AG04450 (cell line): ENCODE results near the gene ANKRA2. TPM values are rescaled to one million over a fixed set of nuclear protein-coding genes. Genes with fewer than 3 reads are reported as not detected.
"Not testable (repeated sequence)": the region's sequence is repeated elsewhere in the genome, so short reads cannot be mapped to it uniquely, and the experiment has no call there.

ENCODE experiments used
- CTCF ChIA-PET: fragments of 300-600, 350-600 bp; formaldehyde crosslinking; extraction: SDS; loops from one replicate; lab custom pipeline; 2022; ENCODE audit warnings: antibody characterized with exemption, inconsistent platforms; lab: Charles Lee
- POLR2A ChIA-PET: fragments of 350-600 bp; formaldehyde crosslinking; extraction: SDS; loops from one replicate; lab custom pipeline; 2021; ENCODE audit warnings: antibody characterized with exemption, inconsistent platforms; lab: Yijun Ruan, JAX
- DNase-seq: peaks from one replicate; pipeline ENCODE4 v3.0.0-alpha.2; 2011; ENCODE audit warnings: low read depth, low spot score
- H3K27ac ChIP-seq: one replicate; pipeline ENCODE4 v1.5.1; 2012; ENCODE audit warnings: low read depth, low read length, control low read depth
- H3K27me3 ChIP-seq: one replicate; pipeline ENCODE4 v1.6.0; 2012; ENCODE audit warnings: low read length; ENCODE audit not compliant: control insufficient read depth, insufficient read depth
- H3K4me3 ChIP-seq: 2 replicates; pipeline ENCODE4 v1.5.1; 2011; ENCODE audit warnings: mild to moderate bottlenecking, low read depth, low read length, control low read depth
- H3K9me3 ChIP-seq: 2 replicates; pipeline ENCODE4 v1.5.1; 2012; ENCODE audit warnings: low read length; ENCODE audit not compliant: control insufficient read depth, insufficient read depth
- polyA plus RNA-seq: library from polyadenylated mRNA; depleted of rRNA; stranded (reverse); fragments of >200 nt; gene quantifications from 2 replicates; pipeline ENCODE4 v1.2.3, GENCODE V29; 2011
- TF ChIP-seq, protein P1 (sequence below): IDR thresholded peaks from 2 replicates; pipeline ENCODE4 v1.5.1; 2011; ENCODE audit warnings: low read depth, low read length, control low read depth, inconsistent platforms

Gene ANKRA2
- polyA plus RNA-seq, 1 experiment = 39.6 TPM

DNA sequence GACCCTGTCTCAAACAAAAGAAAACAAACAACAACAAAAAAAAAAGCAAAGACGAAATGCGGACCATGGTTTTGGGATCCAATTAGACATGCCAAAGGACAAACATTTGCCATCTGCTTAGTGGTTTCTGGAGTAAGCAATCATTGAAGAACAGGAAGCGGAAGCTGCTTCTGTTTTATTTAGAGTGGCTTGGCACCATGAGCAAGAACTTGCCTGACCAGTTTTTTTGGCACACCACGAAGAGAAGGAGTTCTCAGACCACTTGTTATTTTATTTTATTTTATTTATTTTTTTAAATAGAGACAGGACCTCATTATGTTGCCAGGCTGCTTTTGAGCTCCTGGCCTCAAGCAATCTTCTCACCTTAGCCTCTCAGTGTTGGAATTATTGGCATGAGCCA lies 50.2 kb downstream of the ANKRA2 start:
- DNase-seq = no peak
- Histone ChIP-seq H3K4me3 (no peak overlapping the region), H3K9me3 (no peaks in the 10 kb centered on the region), H3K27me3 (no peaks in the 10 kb centered on the region), H3K27ac (no peak overlapping the region)
- CTCF ChIA-PET = interaction anchor here (1.2 kb wide), 1 partner anchor 295 kb away, joined by 3 read pairs; no protein-coding TSS in a partner anchor
- TF ChIP-seq, protein P1, sequence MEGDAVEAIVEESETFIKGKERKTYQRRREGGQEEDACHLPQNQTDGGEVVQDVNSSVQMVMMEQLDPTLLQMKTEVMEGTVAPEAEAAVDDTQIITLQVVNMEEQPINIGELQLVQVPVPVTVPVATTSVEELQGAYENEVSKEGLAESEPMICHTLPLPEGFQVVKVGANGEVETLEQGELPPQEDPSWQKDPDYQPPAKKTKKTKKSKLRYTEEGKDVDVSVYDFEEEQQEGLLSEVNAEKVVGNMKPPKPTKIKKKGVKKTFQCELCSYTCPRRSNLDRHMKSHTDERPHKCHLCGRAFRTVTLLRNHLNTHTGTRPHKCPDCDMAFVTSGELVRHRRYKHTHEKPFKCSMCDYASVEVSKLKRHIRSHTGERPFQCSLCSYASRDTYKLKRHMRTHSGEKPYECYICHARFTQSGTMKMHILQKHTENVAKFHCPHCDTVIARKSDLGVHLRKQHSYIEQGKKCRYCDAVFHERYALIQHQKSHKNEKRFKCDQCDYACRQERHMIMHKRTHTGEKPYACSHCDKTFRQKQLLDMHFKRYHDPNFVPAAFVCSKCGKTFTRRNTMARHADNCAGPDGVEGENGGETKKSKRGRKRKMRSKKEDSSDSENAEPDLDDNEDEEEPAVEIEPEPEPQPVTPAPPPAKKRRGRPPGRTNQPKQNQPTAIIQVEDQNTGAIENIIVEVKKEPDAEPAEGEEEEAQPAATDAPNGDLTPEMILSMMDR = no peak
- POLR2A ChIA-PET = no interaction called here

DNA sequence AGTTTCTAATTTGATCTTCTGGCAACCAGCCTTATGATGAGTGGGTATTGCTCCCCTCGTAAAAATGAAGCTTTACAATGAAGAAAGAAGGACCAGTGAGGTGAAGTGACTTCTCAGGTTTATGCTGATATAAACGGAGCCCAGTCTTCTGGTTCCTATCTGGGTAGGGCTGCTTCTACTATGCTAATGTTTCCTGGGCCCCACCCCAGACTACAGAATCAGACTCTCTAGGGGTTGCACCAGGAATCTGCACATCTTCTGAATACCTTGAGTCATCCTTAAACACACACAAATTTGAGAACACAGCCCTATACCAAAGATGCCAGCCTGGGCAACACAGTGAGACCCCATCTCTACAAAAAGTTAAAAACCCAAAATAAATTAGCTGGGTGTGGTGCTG lies 51.0 kb downstream of the ANKRA2 start:
- Histone ChIP-seq H3K4me3 (no peak overlapping the region), H3K9me3 (no peaks in the 10 kb centered on the region), H3K27me3 (no peaks in the 10 kb centered on the region), H3K27ac (no peak overlapping the region)
- CTCF ChIA-PET = no interaction called here
- POLR2A ChIA-PET = no interaction called here
- no peak for DNase-seq
- TF ChIP-seq, protein P1 = no peak

DNA sequence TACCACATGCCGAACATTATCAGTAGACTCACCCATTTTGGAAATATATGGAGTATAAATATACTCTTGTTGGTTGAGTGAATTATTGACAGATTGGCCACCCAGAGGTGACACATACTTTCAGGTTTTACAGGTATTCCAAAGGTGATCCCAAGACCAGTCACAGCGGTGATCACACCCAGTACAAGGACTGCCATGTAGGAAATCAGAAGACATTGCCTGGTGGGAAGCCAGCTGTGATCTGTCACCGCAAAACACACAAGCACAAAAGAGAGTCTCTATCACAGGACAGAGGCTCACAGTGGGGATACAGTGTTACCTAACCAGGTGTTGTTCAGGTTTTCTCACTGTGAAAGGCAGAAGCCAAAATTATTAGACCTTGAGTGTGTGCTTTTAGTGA lies 51.4 kb downstream of the ANKRA2 start:
- ChIA-PET CTCF (no interaction called here), POLR2A (no interaction called here)
- H3K9me3 ChIP-seq = no peaks in the 10 kb centered on the region
- no peaks in the 10 kb centered on the region for H3K27me3 ChIP-seq
- H3K4me3 ChIP-seq = no peak overlapping the region
- TF ChIP-seq, protein P1 = no peak
- no peak overlapping the region for H3K27ac ChIP-seq
- no peak for DNase-seq

DNA sequence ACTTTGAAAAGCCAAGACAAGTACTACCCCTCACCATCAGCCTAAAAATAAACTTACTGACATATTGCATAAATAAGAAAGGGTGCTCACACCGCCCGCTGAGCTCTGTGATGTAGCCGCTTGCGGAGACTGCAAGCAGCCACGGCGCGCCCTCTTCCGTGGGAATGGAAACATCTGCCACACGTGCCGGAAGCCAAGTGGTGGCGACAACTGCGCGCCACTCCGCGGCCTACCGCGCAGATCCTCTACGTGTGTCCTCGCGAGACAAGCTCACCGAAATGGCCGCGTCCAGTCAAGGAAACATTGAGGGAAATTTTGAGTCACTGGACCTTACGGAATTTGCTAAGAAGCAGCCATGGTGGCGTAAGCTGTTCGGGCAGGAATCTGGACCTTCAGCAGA lies 56.9 kb downstream of the ANKRA2 start:
- H3K9me3 ChIP-seq, H3K27ac ChIP-seq, H3K4me3 ChIP-seq, POLR2A ChIA-PET, H3K27me3 ChIP-seq, DNase-seq: not testable (repeated sequence)
- CTCF ChIA-PET = interaction anchor here (1.1 to 2.5 kb wide), 3 partner anchors 10 to 28 kb away, joined by 4 to 10 read pairs (median 5); partner anchors contain the start of gene BTF3

DNA sequence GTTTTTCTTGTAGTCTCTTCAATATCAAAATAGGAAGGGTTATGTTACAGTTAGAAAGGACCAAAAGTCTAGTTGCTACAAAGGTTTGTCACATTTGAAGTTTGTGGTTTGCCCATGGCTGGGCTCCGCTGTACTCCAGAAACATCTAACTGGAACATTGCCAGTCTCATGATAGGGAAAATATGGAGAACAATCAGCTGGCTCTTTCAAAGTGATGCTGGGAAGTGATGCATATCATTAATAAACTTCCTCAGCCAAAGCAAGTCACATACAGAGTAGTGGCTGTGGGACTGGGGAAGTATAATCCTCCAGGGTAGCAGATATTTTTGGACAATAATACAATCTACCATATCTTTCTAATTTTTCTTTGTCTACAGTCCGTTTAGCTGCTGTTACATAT lies 58.4 kb downstream of the ANKRA2 start:
- Histone ChIP-seq H3K4me3 (no peak overlapping the region), H3K9me3 (no peaks in the 10 kb centered on the region; the same call in 1 of the 2 replicates), H3K27me3 (no peaks in the 10 kb centered on the region), H3K27ac (no peak overlapping the region)
- DNase-seq = no peak
- TF ChIP-seq, protein P1 = no peak
- CTCF ChIA-PET = interaction anchor here (0.8 to 2.5 kb wide), 4 partner anchors 10 to 30 kb away, joined by 3 to 11 read pairs (median 8); partner anchors contain the start of gene BTF3
- POLR2A ChIA-PET = interaction anchor here (1.0 kb wide), 1 partner anchor 58 kb away, joined by 5 read pairs; the partner anchor contains the start of genes ANKRA2 and UTP15
